Suprapubic skin (tissue), 3 donors: ENCODE measurements around the gene SENP2.

Source experiments
- CTCF ChIP-seq, 2 donors: fragments of 200-600 bp in 1 of 2; fragments of 450-650 bp in 1 of 2; sonication (generic) in 1 of 2; IDR thresholded peaks; one replicate each; pipeline ENCODE4 v1.5.1; 2016 to 2019; ENCODE audit warnings: antibody characterized with exemption in 2 of 2, mild to moderate bottlenecking in 1 of 2, moderate library complexity in 1 of 2
- POLR2A ChIP-seq, 2 donors: fragments of 450-650 bp; IDR thresholded peaks; one replicate each; pipeline ENCODE4 v1.6.1; 2017; ENCODE audit warnings: antibody characterized with exemption in 2 of 2, mild to moderate bottlenecking in 2 of 2, moderate library complexity in 2 of 2

GRCh38 chr3:185584686-185585085 lies 1.4 kb upstream of the SENP2 start:
- TF ChIP-seq POLR2A (IDR thresholded peaks at IDR 0.05) (no peak), CTCF (IDR thresholded peaks at IDR 0.05) (no peak)
